Measurements from ENCODE around the gene ATR. TPM values are rescaled to one million over a fixed set of nuclear protein-coding genes. Genes with fewer than 3 reads are reported as not detected.

The ATR gene
- total RNA-seq, 2 experiments from 2014 or later: 29.0 to 29.5 TPM

DNA sequence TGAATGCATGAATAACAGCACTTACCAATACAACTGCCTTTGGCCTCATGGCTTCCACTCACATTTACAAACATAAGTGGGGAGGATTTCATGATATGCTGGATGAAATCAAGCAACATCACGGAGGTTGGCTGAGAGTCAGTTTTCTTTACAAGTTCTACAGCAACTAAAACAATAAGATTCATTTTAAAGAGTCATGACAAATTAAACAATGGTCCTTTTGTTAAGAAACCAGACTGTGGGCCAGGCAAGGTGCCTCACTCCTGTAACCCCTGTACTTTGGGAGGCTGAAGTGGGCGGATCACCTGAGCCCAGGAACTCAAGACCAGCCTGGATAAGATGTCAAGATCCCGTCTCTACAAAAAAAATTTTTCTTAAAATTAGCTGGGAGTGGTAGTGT is 12.4 kb downstream of the ATR start:
- Histone ChIP-seq H3K4me3 (ENCODE audit: low read length) (no peak overlapping the region), H3K27me3 (ENCODE audit: control insufficient read depth in 1 of 2, insufficient read depth in 2 of 2, low read length in 2 of 2) (no peaks in the 10 kb centered on the region), H3K36me3 (ENCODE audit: insufficient read depth, low read length) (peaks cover 55% of the 10 kb centered on the region), H3K27ac (ENCODE audit: low read depth in 1 of 2, low read length in 2 of 2) (no peak overlapping the region), H3K4me1 (ENCODE audit: insufficient read depth, low read length) (no peaks in the 10 kb centered on the region), H3K9me3 (ENCODE audit: control insufficient read depth in 1 of 2, insufficient read depth in 1 of 2, low read length in 2 of 2) (peaks cover 0 to 7% of the 10 kb centered on the region in 2 experiments)
- ATAC-seq (ENCODE audit: poor library complexity) (no peak), DNase-seq (no peak)
- peaks cover 73% of the 10 kb centered on the region for H3K36me3 Mint-ChIP-seq (ENCODE audit: low read depth)
- no peak overlapping the region for H3K27ac Mint-ChIP-seq
- intact Hi-C loops (cut with DNase I, micrococcal nuclease): no loop called here
- no peaks in the 10 kb centered on the region for H3K9me3 Mint-ChIP-seq
- TF ChIP-seq, protein P1, sequence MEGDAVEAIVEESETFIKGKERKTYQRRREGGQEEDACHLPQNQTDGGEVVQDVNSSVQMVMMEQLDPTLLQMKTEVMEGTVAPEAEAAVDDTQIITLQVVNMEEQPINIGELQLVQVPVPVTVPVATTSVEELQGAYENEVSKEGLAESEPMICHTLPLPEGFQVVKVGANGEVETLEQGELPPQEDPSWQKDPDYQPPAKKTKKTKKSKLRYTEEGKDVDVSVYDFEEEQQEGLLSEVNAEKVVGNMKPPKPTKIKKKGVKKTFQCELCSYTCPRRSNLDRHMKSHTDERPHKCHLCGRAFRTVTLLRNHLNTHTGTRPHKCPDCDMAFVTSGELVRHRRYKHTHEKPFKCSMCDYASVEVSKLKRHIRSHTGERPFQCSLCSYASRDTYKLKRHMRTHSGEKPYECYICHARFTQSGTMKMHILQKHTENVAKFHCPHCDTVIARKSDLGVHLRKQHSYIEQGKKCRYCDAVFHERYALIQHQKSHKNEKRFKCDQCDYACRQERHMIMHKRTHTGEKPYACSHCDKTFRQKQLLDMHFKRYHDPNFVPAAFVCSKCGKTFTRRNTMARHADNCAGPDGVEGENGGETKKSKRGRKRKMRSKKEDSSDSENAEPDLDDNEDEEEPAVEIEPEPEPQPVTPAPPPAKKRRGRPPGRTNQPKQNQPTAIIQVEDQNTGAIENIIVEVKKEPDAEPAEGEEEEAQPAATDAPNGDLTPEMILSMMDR (IDR thresholded peaks at IDR 0.05): no peak
- CTCF ChIA-PET: interaction anchor here (0.7 to 2.1 kb wide), 2 partner anchors 11 to 12 kb away, joined by 3 to 7 read pairs; no protein-coding TSS in a partner anchor
- POLR2A ChIA-PET: no interaction called here
- H3K27me3 Mint-ChIP-seq: no peaks in the 10 kb centered on the region
- peaks cover 13% of the 10 kb centered on the region for H3K4me1 Mint-ChIP-seq (ENCODE audit: low read depth)
- no peak overlapping the region for H3K4me3 Mint-ChIP-seq

DNA sequence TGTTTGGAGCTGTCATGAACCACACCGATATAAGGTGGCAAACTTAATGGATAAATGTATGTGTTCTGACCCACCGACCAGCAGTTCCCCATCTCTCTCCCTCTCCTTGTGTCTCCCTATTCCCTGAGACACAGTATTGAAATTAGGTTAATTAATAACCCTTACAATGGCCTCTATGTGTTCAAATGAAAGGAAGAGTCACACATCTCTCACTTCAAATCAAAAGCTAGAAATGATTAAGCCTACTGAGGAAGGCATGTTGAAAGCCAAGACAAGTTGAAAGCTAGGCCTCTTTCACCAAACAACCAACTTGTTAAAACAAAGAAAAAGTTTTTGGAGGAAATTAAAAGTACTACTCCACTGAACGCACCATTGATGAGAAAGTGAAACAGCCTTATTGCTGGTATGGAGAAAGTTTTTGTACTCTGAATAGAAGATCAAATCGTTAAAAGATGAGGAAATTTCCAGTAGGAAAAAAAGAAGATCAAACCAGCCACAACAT is 15.0 kb downstream of the ATR start:
- H3K9me3 Mint-ChIP-seq: no peaks in the 10 kb centered on the region
- Histone ChIP-seq H3K4me3 (ENCODE audit: low read length) (no peak overlapping the region), H3K36me3 (ENCODE audit: insufficient read depth, low read length) (peaks cover 61% of the 10 kb centered on the region), H3K27me3 (ENCODE audit: control insufficient read depth in 1 of 2, insufficient read depth in 2 of 2, low read length in 2 of 2) (no peaks in the 10 kb centered on the region), H3K27ac (ENCODE audit: low read depth in 1 of 2, low read length in 2 of 2) (no peak overlapping the region), H3K9me3 (ENCODE audit: control insufficient read depth in 1 of 2, insufficient read depth in 1 of 2, low read length in 2 of 2) (peaks cover 0 to 3% of the 10 kb centered on the region in 2 experiments), H3K4me1 (ENCODE audit: insufficient read depth, low read length) (no peaks in the 10 kb centered on the region)
- no peak overlapping the region for H3K27ac Mint-ChIP-seq
- CTCF ChIA-PET: no interaction called here
- H3K27me3 Mint-ChIP-seq: no peaks in the 10 kb centered on the region
- peaks cover 80% of the 10 kb centered on the region for H3K36me3 Mint-ChIP-seq (ENCODE audit: low read depth)
- H3K4me3 Mint-ChIP-seq: no peak overlapping the region
- POLR2A ChIA-PET: interaction anchor here (1.9 kb wide), 1 partner anchor 15 kb away, joined by 6 read pairs; the partner anchor contains the start of gene ATR
- DNase-seq (no peak), ATAC-seq (ENCODE audit: poor library complexity) (no peak)
- intact Hi-C loops (cut with DNase I, micrococcal nuclease): no loop called here
- H3K4me1 Mint-ChIP-seq (ENCODE audit: low read depth): peaks cover 4% of the 10 kb centered on the region
- TF ChIP-seq, protein P1 (IDR thresholded peaks at IDR 0.05): no peak

DNA sequence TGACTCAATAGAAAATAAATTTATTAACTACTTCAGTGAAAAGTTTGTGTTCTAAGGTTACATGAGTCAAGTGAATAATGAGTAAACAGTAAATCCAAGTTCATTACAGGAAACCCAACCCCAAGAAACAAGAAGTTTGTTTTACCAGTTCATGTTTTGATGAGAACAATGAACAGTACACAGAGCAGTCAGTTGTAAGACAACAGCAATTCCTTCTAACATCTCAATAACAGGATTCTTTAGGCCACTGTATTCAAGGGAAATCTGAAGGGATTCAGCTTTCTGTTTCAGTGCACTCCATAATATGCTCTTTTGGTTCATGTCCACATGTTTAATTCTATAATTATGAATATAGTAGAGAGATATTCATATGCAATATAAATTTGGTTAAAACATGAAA is 18.4 kb downstream of the ATR start:
- TF ChIP-seq, protein P1 (IDR thresholded peaks at IDR 0.05): no peak
- ATAC-seq (ENCODE audit: poor library complexity) (no peak), DNase-seq (no peak)
- ChIA-PET CTCF (no interaction called here), POLR2A (no interaction called here)
- H3K27ac ChIP-seq (ENCODE audit: low read depth in 1 of 2, low read length in 2 of 2): no peak overlapping the region
- Mint-ChIP-seq H3K9me3 (no peaks in the 10 kb centered on the region), H3K27me3 (no peaks in the 10 kb centered on the region), H3K27ac (no peak overlapping the region), H3K4me3 (no peak overlapping the region), H3K36me3 (ENCODE audit: low read depth) (peaks cover 80% of the 10 kb centered on the region), H3K4me1 (ENCODE audit: low read depth) (no peaks in the 10 kb centered on the region)
- intact Hi-C loops (cut with DNase I, micrococcal nuclease): no loop called here
- H3K9me3 ChIP-seq (ENCODE audit: control insufficient read depth in 1 of 2, insufficient read depth in 1 of 2, low read length in 2 of 2): no peaks in the 10 kb centered on the region
- H3K4me1 ChIP-seq (ENCODE audit: insufficient read depth, low read length): no peaks in the 10 kb centered on the region
- peaks cover 79% of the 10 kb centered on the region for H3K36me3 ChIP-seq (ENCODE audit: insufficient read depth, low read length)
- H3K4me3 ChIP-seq (ENCODE audit: low read length): no peak overlapping the region
- no peaks in the 10 kb centered on the region for H3K27me3 ChIP-seq (ENCODE audit: control insufficient read depth in 1 of 2, insufficient read depth in 2 of 2, low read length in 2 of 2)
